GF-D8 (cell line): Measurements from ENCODE around the gene ZDHHC11B.
"Not testable (repeated sequence)": the region's sequence is repeated elsewhere in the genome, so short reads cannot be mapped to it uniquely, and the experiment has no call there.

Experiments used
- DNase-seq: peaks from one replicate; lab custom pipeline; 2025; lab: John Stamatoyannopoulos, UW

The ZDHHC11B gene

GRCh38 chr5:783881-784427 is 575 bp downstream of the ZDHHC11B start:
- DNase-seq = not testable (repeated sequence)

DNA sequence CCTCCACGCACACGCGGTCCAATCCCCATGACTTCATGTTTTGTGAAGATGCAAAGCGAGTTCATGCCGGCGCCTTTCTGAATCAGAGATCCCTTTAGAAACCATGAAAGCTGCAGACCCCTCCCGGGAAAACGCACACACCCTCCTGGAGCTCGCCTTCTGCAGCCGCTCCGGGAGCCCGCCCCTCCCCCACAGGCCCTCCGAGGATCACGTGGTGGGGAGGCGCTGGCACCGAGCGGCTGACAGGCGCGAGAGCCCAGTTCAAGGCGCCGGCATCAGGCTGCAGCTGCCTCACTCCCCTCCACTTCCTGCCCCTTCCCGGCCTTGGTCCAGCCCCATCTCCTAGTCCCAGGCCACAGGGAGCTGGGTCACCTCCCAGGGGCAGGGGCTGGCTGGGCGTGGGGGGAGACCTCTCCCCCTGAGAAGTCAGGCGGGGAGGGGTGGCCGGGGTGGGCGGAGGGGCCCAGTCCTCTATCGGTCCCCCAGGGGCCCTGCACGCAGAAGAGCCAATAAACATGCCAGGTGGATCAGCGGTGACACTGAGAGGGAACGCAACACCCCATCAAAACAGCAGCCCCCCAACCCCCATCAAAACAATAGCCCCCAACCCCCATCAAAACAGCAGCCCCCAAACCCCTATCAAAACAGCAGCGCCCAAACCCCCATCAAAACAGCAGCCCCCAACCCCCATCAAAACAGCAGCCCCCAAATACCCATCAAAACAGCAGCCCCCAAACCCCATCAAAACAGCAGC is 1.3 kb downstream of the ZDHHC11B start:
- DNase-seq = not testable (repeated sequence)

- not testable (repeated sequence) for DNase-seq
These were observed 2.2 kb downstream of the ZDHHC11B start for GRCh38 chr5:782356-782755.

DNA sequence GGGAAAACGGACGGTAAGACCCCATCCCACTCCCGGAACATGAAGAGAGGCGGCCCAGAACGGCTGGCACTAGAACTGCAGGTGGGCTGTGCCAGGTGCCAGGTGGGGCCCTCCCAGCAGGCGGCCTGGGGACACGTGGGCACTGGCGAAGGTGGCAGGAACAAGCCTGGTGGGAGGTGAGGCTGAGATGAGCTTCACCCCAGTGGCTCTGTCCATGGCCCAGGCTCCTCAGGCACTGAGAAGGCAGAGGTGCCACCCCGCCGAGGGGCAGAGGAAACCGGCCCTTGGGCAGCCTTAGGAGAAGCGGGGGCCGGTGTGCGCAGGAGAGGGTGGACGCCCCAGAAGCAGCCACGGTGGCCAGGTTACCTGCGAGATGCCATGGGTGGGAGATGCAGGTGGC is 4.0 kb downstream of the ZDHHC11B start:
- not testable (repeated sequence) for DNase-seq

DNA sequence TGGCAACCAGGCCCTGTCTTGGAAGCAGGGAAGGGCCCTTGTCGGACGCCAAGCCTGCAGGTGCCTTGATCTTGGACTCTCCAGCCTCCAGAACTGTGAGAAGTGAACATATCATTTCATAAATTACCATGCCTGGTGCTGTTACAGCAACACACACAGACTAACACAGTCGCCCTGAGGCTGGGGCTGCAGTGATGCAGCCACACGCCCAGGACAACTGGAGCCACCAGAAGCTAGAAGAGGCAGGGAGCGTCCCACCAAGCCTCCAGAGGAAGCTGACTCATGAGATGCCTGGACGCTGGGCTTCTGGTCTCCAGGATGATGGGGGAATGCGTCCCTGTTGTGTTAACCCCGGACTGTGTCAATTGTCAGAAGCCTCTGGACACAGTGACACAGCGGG is 5.6 kb downstream of the ZDHHC11B start:
- not testable (repeated sequence) for DNase-seq

DNA sequence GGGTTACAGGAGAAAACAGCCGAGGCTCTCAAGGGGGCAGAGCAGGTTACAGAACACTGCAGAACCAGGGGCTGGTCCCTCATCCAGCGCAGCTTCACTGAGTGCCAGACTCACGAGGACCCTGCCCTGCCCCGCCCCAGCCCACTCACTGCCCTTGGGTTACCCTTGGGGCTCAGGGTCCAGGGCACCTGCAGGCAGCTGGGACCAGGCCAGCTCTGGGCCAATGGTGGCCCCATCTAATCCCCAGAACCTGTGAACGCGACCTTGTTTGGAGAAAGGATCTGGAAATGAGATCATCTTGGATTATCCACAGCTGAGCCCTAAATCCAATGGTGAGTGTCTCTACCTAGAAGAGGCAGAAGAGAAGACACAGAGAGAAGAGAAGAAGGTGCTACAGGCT is 6.1 kb downstream of the ZDHHC11B start:
- not testable (repeated sequence) for DNase-seq

GRCh38 chr5:777756-778161 is 6.8 kb downstream of the ZDHHC11B start:
- DNase-seq = no peak

- DNase-seq = no peak
These were observed 7.4 kb downstream of the ZDHHC11B start for GRCh38 chr5:776862-777711.

- DNase-seq = no peak
These were observed 8.3 kb downstream of the ZDHHC11B start for GRCh38 chr5:775961-776861.

DNA sequence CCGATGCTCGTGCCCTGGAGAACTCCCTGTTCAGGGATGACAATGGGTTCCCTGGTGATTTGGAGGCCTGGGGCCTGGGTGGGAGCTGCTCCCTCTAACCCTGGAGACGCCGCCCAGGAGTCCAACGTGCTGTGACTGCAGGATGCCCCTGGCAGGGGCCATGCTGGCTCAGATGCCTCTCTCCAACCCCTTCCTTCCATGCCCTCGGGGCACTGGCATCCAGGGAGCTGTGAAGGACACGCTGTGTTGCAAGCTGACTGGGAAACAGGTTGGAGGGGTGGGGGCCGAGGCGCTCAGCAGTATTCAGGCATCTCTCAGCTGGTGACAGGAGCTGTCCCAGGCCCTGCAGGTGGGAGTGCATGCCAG is 9.0 kb downstream of the ZDHHC11B start:
- DNase-seq = not testable (repeated sequence)

GRCh38 chr5:774854-775505 is 9.5 kb downstream of the ZDHHC11B start:
- not testable (repeated sequence) for DNase-seq

GRCh38 chr5:774304-774703 is 10.2 kb downstream of the ZDHHC11B start:
- DNase-seq = not testable (repeated sequence)

DNA sequence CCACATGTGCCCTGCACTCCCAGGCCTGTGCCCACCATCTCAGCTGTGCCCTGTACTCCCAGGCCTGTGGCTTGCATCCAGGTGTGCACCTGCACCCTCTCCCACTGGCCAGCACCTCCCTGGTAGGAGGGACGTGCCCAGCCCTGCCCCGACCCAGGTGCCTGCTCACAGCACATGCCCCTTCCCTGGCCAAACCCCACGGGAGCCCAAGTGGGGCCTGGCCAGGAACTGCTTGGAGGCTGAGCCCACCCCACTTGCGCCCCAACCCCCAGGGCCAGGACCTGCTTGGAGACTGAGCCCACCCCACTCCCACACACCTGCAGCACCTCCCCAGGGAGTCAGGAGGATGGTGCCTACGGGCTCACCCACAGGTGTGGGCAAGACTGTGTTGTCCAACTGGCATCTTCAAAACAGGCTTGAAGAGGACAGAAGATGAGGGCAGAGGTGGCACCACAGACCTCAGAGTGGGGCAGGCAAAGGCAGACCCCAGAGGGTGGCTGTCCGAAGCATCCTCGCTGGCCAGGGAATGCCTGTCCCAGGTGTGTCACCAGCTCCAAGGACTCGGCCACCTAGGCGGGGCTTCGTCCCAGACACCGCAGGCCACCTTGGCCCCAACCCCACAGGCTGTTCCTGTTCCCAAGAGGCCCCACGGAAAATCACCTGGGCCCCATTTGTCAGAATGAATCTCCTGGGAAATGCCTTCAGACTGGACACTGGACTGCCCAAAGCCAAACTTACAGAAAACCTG is 10.8 kb downstream of the ZDHHC11B start:
- DNase-seq = no peak

GRCh38 chr5:772931-773330 is 11.6 kb downstream of the ZDHHC11B start:
- DNase-seq = not testable (repeated sequence)

GRCh38 chr5:772547-772890 is 12.0 kb downstream of the ZDHHC11B start:
- DNase-seq = not testable (repeated sequence)

GRCh38 chr5:771841-772546 is 12.5 kb downstream of the ZDHHC11B start:
- DNase-seq = not testable (repeated sequence)

DNA sequence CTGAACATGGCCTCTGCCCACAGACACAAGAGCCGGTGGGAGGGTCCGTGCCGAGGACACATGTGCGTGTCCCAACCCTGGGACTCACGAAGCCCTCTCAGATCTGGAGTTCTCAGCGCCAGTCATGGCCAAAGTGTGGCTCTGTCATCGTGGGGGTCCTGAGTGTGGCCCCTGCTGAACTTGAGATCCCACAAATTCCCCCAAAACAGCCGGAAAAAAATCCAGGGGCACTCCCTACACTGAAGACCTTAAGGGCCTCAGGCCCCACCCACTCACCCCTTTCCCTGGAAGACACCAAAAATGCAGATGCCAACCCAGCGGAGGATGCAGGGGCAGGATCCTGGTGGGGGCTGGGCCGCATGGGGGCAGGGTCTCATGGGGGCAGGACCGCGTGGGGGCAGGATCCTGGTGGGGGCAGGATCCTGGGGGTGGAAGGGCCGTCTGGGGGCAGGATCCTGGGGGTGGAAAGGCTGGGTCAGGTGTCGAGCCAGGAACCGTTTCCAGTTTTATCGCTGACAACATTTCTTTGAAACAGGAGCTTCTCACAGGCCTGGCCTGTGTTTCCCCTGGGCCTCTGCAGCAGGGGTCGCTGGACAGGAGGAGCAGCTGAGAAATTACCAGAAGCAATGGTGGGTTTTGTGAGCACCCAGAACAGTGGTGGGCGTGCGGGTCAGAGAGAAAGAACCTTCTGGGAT is 13.3 kb downstream of the ZDHHC11B start:
- not testable (repeated sequence) for DNase-seq

DNA sequence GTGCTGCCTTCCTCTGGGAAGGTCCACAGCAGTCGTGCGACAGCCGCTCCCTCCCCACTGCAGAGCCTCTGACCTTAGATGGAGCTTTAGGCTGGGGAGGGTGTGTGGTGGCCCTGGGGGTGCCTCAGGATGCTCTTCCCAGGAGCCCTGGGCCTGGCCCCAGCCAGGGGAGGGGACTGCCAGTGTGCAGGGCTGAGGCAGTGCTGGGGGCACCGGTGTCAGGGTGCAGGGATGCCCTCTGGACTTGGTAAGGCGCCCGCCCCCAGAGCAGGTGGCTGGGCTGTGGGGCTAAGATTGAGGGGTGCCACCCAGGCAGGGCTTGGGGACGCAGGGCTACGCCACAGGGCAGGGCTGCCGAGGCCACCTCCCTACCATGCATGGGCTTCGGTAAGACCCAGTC is 13.9 kb downstream of the ZDHHC11B start:
- DNase-seq = not testable (repeated sequence)

DNA sequence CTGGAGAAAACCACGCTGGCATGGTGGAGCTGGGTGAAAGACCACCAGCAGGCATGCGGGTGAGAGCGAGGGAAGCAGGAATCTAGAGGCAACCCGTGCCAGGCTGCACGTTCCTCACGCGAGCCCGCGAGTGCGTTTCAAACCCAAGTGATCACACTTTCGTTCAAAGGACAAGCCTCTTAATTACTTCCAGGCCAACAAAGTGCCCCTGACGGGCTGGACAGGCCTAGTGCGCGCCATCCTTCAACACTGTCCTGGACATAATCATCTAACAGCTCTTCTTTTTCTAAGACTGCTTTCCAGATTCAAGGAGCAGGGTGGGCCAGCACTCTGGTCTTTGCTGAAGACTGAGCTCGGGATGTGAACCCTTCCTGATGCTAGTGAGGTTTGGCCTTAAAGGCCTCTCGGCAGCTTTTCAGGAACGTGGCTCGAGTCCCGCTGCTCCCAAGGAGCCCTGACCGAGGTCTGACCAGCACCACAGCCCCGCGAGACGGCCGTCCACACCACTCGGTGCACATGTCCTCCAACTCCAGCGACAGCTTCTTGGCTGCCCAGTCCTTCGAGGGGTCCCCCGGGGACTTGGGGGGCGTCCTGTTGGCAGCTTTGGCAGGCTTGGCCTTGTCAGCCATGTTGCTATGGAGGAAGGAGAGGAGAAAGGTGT is 14.9 kb downstream of the ZDHHC11B start:
- not testable (repeated sequence) for DNase-seq
